ENCODE measurements around the gene ANKRD30BL.
"Not testable (repeated sequence)": the region's sequence is repeated elsewhere in the genome, so short reads cannot be mapped to it uniquely, and the experiment has no call there.

DNA sequence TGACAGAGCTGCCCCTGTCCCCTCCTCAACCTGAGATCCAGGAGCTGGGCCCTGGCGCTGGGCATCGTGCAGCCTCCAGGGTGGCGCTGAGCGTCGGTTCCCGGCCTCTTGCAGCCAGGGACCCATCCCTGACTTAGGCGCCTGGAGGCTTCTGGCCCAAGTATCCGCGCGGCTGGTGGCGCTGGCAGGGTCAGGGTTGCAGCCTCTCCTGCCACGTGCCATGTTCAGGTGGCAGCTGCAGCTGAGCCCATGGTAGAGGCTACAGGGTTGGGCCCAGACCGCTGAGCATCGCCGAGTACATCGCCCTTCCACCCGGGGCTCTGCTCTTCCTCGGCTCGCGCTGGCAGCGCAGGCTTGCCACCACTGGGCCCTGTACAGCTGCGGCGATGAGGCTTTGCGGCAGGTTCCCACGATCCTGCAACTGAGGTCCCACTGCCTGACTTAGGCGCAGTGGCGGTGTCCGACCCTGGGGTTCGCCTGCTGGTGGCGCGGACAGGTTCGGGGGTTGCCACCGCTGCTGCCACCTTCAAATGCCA is 441 bp upstream of the ANKRD30BL start:
- not testable (repeated sequence) for TF ChIP-seq YY1 (IDR thresholded peaks at IDR 0.05; ENCODE audit: extremely low read depth, insufficient replicate concordance, low read depth, low read length); POLR2AphosphoS5 (IDR thresholded peaks at IDR 0.05; ENCODE audit: low read depth, low read length)
